Measurements from ENCODE around the gene RMC1.

RMC1 gene

DNA sequence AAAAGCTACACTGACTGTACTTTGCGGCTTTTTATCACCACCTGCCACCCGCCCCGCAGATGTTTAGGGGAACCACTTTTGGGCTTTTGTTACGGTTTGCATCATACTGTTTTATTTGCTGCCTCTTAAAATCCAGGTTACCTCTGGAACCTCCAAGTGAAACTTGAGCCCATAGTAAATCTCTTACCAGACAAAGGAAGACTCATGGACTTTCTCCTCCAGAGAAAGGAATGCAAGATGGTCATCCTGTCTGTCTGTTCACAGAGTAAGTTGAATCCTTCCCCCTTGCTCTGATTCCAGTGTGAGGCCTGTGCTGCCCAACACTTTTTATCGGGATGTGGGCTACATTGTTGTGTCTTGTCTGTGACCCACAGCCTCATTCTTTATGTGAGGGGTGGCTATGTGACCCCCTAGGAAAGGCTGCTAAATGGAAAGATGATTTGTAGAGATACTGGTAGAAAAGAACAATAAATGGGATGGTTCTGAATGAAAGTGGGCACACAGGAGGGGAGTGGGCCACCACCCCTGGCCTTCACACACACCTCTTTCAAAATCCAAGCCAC, 23.3 kb downstream of the RMC1 start:
- no peak for DNase-seq (ENCODE audit: low read depth, low spot score)
- no peak overlapping the region for H3K4me3 ChIP-seq (ENCODE audit: low read depth, low read length)
- CTCF ChIA-PET: interaction anchor here (1.3 to 2.4 kb wide), 2 partner anchors 11 to 175 kb away, joined by 4 to 17 read pairs; no protein-coding TSS in a partner anchor
- POLR2A ChIA-PET: no interaction called here
- no peak for TF ChIP-seq CTCF (IDR thresholded peaks at IDR 0.05; ENCODE audit: insufficient read depth, low read length, missing control alignments)

DNA sequence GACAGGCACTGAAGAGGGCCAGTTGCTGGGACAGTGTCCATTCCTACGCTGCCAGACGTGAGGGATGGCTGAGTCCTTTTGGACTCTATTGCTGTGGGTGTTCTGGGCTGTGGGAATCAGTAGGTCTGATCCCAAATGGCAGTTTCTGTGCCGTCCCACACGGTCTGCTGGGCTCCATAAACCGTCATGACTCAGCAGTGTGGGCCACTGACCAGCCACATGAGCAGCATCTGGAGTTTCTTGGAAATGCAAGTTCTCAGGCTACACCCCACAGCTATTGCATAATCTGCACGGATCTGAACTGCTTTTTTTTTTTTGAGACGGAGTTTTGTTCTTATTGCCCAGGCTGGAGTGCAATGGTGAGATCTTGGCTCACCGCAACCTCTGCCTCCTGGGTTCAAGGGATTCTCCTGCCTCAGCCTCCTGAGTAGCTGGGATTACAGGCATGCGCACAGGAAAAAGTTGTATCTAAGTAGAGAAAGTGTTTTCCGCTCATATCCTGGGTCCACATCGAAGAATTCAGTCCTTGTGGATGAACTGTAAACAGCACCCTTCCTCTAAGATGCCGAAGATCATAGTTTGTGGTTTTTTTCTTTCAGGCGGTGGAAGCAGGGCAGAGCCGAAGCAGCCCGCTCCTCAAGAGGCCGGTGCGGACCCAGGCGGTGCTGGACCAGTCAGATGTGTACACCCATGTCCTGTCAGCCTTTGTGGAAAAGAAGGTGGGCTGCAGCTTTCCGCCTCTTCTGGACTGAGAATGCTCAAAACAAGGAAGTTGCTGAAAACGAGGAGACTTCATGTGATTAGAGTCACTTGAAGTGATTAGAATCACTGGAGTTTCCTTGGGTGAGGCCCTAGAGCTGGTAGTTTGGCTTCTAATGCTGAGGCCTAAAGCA, 25.5 kb downstream of the RMC1 start:
- CTCF ChIA-PET: interaction anchor here (1.0 to 3.9 kb wide), 3 partner anchors 8 to 18 kb away, joined by 3 to 17 read pairs (median 3); no protein-coding TSS in a partner anchor
- no peak for TF ChIP-seq CTCF (IDR thresholded peaks at IDR 0.05; ENCODE audit: insufficient read depth, low read length, missing control alignments)
- no peak for DNase-seq (ENCODE audit: low read depth, low spot score)
- no peak overlapping the region for H3K4me3 ChIP-seq (ENCODE audit: low read depth, low read length)
- POLR2A ChIA-PET: no interaction called here

DNA sequence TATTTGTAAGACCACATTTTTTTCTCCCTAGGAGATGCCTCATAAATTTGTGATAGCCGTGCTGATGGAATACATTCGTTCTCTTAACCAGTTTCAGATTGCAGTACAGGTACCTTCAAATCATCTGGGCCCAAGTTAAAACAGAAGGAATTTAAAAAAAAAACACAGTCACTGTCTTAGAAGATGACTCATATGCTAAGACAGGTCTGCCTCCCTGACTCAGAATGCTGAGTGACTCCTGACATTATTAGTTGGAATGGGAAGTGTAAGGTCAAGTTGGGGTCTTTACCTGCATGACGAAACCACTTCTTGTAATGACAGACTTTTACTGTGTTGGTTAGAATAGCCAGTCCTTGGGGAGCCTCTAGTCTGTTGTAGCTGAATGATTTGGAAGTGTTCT, 26.3 kb downstream of the RMC1 start:
- POLR2A ChIA-PET: no interaction called here
- CTCF ChIA-PET: interaction anchor here (1.4 to 3.9 kb wide), 2 partner anchors 9 to 14 kb away, joined by 3 to 17 read pairs; no protein-coding TSS in a partner anchor
- no peak for DNase-seq (ENCODE audit: low read depth, low spot score)

DNA sequence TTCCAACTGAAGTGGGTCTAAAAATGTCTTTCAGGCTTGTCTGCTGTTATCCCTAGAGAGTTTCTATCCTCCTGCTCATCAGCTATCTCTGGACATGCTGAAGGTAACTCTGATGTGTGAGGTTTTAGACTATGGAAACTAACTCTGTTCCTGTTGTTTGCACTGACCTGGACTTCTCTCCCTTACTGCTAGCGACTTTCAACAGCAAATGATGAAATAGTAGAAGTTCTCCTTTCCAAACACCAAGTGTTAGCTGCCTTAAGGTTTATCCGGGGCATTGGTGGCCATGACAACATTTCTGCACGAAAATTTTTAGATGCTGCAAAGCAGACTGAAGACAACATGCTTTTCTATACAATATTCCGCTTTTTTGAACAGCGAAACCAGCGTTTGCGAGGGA, 26.9 kb downstream of the RMC1 start:
- DNase-seq (ENCODE audit: low read depth, low spot score): no peak
- H3K4me3 ChIP-seq (ENCODE audit: low read depth, low read length): no peak overlapping the region
- ChIA-PET CTCF (interaction anchor here (1.4 to 3.9 kb wide), 2 partner anchors 9 to 14 kb away, joined by 3 to 17 read pairs; no protein-coding TSS in a partner anchor), POLR2A (no interaction called here)
- no peak for TF ChIP-seq CTCF (IDR thresholded peaks at IDR 0.05; ENCODE audit: insufficient read depth, low read length, missing control alignments)

More for the DNA sequence above, 26.3 kb downstream of the RMC1 start:
- no peak for TF ChIP-seq CTCF (IDR thresholded peaks at IDR 0.05; ENCODE audit: insufficient read depth, low read length, missing control alignments)
- no peak overlapping the region for H3K4me3 ChIP-seq (ENCODE audit: low read depth, low read length)

- no peak overlapping the region for H3K4me3 ChIP-seq (ENCODE audit: low read depth, low read length)
- ChIA-PET CTCF (interaction anchor here (1.2 to 2.8 kb wide), 3 partner anchors 16 to 171 kb away, joined by 3 to 14 read pairs (median 9); no protein-coding TSS in a partner anchor), POLR2A (no interaction called here)
- DNase-seq (ENCODE audit: low read depth, low spot score): no peak
- TF ChIP-seq CTCF (IDR thresholded peaks at IDR 0.05; ENCODE audit: insufficient read depth, low read length, missing control alignments): no peak
These were observed 28.6 kb downstream of the RMC1 start for GRCh38 chr18:23531912-23532311.

GRCh38 chr18:23532848-23533247, 29.5 kb downstream of the RMC1 start:
- ChIA-PET CTCF (interaction anchor here (0.5 to 2.8 kb wide), 4 partner anchors 17 to 226 kb away, joined by 3 to 14 read pairs (median 6); no protein-coding TSS in a partner anchor), POLR2A (no interaction called here)
- DNase-seq (ENCODE audit: low read depth, low spot score): no peak
- H3K4me3 ChIP-seq (ENCODE audit: low read depth, low read length): no peak overlapping the region
- TF ChIP-seq CTCF (IDR thresholded peaks at IDR 0.05; ENCODE audit: insufficient read depth, low read length, missing control alignments): no peak

Measured in AG04449 (cell line).